COR-L47 (cell line): ENCODE measurements around the gene MAML3.
A peak's percentile ranks its signal among the peaks of the same experiment; 100 is the strongest.

Experiments used
- DNase-seq: peaks from one replicate; lab custom pipeline; 2025; lab: John Stamatoyannopoulos, UW

Gene MAML3

GRCh38 chr4:139921429-139922184, 232.4 kb downstream of the MAML3 start:
- peak; percentile 93 for DNase-seq

DNA sequence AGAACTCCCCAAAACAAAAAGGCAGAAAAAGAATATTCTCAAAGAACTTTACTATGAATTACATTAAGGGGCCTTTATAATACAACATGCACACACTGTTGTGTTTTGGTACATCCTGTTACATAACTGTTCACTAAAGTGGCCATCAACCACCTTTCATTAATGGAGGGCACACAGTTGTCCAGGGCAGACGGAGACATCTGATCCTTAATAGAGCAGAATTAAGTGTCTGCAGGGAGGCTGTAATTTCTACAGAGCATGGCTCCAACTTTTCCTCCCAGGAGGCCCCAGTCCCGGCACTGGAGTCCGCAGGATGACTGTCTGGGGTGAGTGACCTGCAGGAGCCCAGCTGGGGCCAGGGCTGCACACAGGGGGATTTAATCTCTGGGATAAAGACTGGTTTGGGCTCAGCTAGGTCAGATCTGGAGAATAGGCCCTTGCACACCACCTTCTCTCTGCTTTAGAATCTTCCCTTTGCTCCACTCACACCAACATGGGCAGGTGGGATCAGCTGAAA, 233.4 kb downstream of the MAML3 start:
- no peak for DNase-seq

DNA sequence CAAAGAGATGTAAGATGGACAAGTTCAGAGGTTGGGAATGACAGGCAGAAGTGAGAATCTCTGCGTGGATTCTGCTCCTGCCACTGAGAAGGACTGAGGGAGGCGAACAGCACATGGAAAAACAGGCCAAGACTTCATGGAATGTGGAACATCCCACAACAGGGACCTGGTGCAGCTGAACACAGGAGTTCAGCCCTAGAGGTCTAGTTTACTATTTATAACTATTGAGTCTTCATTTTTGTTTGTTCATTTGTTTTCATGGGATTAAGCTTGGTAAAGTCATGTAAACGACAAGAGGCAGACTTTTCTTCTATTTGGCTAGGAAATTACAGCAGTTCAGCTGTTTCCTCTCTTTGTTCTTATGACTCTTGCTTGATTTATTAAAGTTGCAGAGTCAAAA, 234.5 kb downstream of the MAML3 start:
- no peak for DNase-seq

DNA sequence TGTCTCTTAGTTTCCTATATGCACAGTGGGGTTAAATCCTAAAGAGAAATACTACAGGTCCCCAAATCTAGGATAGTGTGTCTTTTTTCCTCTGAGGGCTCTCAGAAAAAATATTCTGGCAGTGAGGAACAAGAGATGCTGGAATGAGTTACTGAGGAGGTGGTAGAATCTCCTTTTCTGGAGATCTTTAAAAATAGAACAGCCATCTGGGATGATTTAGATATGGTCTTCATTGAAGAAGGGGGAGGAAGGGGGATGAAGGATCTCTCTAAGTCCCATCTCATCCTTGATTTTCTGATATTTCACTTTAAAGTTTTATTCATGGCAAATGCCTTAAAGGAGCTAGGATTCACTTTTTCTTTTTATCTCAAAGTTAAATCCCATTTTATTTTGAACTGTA, 235.0 kb downstream of the MAML3 start:
- DNase-seq = no peak

DNA sequence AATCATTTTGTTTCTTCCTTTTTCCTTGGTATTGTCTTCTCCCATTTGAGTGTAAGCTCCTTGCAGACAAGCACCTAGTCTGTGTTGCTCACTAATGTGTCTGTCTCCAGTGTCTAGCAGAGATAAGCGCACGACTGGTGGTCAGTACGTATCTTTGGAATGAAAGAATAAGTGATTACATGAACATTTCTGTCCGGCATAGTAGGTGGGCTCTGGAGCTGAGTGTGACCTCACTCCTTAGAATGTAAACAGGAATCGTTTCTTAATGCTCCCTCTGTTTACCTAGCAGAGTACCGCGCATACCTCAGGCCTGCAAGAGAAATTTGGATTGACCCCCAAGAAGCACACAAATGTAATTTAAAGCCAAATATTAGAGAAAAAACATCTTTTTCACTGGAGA, 235.4 kb downstream of the MAML3 start:
- no peak for DNase-seq

GRCh38 chr4:139917896-139918295, 236.1 kb downstream of the MAML3 start:
- DNase-seq = no peak

- DNase-seq = no peak
These were observed 237.9 kb downstream of the MAML3 start for GRCh38 chr4:139916041-139916440.

GRCh38 chr4:139915037-139915436, 238.9 kb downstream of the MAML3 start:
- DNase-seq = no peak

- DNase-seq = no peak
These were observed 239.9 kb downstream of the MAML3 start for GRCh38 chr4:139913995-139914598.

- peak; percentile 33 for DNase-seq
These were observed 240.5 kb downstream of the MAML3 start for GRCh38 chr4:139913398-139913990.

GRCh38 chr4:139912445-139912844, 241.5 kb downstream of the MAML3 start:
- no peak for DNase-seq

GRCh38 chr4:139910106-139910505, 243.9 kb downstream of the MAML3 start:
- no peak for DNase-seq

GRCh38 chr4:139908636-139909437, 245.1 kb downstream of the MAML3 start:
- no peak for DNase-seq

- no peak for DNase-seq
These were observed 246.8 kb downstream of the MAML3 start for GRCh38 chr4:139907001-139907809.

GRCh38 chr4:139905489-139905888, 248.5 kb downstream of the MAML3 start:
- no peak for DNase-seq

DNA sequence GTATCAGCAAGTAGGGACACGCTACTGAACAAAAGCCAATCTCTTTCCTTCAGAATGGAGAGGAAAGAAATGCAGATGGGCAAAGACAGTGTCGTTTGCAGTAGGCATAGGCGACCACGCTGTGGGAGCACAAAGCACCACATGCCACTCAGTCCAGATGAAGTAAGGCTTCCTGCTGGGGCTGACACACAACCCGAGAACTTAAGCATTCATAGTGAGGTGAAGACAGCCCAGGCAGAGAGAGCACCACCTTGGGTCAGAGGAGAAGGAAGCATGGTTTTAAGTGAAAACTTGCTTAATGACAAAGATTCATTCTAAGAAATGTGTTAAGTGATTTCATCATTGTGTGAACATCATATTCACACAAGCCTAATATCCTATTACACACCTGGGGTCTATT, 249.6 kb downstream of the MAML3 start:
- no peak for DNase-seq

DNA sequence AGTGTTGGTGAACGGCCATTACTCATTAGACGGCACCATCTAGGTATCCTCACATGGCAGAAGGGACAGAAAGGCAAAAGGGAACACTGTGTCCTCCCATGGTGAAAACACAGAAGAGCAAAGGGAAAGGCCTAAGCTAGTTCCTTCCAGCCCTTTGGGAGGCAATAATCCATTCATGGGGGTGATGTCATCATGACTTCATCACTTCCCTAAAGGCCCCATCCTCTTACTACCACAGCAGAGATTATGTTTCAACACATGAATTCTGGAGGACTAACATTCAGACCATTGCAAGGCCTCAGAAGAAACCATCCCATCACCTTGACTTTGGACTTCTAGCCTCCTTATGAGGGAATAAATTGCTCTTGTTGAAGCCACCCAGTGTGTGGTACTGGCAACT, 250.1 kb downstream of the MAML3 start:
- no peak for DNase-seq

- no peak for DNase-seq
These were observed 251.4 kb downstream of the MAML3 start for GRCh38 chr4:139902321-139903320.

DNA sequence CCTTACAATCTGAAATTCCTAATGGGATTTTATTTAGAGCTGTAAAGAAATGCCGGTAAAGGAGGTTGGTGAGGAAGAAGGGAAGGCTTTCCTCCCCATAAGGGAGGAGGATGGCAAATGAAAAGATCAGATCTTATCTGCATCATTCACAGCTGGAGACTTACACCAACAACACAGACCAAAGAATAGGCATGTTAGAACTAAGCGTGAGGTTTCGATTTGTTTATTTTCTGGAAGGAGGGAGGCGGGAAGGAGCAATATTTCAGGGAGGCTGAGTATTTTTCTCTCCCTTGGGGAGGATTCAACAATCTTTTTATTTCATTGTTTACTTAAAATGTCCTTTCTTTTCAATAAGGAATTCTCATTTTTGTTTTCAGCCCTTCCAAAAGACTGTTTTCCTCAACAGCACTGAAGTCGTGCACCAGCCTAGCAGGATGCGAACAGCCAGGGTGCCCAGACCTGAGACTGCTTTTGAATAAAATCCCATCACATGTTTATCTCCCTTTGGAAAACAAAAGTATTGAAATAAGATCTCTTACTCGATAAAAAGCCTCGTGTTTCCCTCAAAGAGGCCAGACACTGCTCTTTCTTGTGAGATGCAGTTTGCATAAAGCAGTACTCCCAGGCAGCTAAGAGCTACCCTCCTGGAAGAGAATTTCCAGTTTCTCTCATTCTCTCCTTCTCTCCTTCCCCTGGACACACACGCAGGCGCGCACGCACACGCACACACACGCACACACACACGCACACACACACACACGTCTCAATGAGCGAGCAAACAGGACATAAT, 252.3 kb downstream of the MAML3 start:
- peak; percentile 25 for DNase-seq
